ENCODE data around the gene ODAD3.
A peak's percentile ranks its signal among the peaks of the same experiment; 100 is the strongest.
"Not testable (repeated sequence)": the region's sequence is repeated elsewhere in the genome, so short reads cannot be mapped to it uniquely, and the experiment has no call there.

The ODAD3 gene

DNA sequence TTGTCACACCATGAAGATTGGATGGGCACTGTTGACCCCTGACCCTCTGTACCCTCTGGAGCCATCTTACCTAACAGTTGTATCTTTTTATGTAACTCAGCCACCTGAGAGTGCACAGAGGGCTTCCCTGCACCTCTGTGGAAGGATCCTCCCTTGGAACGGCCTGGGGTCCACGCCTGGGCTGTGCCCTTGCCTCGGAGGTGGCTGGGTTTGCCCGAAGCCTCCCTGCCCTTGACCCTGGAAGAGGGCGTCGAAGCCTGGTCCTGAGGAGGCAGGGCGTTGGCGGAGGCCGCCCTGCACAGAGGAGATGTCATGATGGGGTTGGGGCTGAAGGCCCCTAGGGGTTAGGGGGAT, 241 bp downstream of the ODAD3 start:
- DNase-seq = no peak

DNA sequence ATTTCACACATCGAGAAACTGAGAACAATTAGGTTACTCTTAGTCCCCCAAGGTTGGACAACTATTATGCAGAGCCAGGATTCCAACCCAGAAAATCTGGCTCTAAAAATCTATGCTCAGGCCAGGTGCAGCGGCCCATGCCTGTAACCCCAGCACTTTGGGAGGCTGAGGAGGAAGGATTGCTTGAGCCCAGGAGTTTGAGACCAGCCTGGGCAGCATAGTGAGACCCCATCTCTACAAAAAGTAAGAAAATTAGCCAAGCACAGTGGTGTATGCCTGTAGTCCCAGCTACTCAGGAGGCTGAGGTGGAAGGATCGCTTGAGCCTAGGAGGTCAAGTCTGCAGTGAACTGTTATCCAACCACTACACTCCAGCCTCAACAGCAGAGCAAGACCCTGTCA, 1.4 kb downstream of the ODAD3 start:
- not testable (repeated sequence) for DNase-seq

DNA sequence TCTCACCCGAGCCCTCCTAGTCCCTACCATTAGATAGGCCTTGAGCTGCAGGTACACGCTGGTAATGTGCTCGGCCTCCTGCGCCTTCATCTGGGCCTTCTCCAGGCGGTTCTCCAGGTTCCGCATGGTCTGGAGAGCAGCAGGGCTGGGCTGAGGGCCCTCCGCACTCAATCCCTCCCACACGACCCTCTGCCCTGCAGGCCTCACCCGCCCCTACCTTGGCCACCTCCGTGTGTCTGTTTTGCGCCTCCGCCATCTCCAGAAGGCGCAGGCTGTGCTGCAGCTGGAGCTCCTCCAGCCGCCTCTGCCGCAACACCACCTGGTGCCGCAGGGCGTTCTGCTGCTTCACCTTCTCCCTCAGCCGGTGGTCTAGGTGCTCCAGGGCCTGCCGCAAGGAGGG, 8.3 kb downstream of the ODAD3 start:
- no peak for DNase-seq

DNA sequence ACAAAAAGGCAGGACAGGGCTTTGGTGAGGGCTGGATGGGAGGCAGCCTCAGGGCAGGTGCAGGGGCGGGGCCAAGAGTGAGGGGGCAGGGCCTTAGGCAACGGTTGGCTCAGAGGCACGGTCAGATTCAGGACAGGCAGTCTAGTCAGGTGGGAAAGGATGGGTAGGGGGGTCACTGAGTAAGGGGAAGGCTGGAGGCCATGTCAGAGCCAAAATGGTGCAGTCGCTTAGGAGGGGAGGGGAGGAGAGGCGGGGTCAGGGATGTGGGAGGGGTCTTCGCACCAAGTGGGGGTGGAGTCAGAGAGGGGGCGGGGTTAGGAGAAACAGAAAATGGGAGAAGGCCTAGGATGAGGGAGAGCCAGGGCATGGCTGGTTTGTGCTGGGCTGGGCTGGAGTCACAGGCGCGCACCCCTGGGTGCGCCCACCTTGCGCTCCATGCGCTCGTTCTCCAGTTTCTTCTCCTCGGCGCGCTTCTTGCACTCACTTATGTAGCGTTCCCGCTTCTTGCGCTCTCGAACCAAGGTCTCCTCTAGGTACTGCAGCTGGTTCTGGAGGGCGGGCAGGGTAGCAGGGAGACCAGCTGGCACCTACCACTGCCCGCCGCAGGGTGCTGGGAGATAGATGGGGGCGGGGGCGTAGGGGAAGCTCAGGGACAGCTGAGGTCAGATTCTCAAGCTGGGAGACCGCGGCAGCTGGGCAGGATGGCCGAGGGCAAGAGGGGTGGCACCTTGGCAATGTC, 9.0 kb downstream of the ODAD3 start:
- DNase-seq = peak; percentile 7

DNA sequence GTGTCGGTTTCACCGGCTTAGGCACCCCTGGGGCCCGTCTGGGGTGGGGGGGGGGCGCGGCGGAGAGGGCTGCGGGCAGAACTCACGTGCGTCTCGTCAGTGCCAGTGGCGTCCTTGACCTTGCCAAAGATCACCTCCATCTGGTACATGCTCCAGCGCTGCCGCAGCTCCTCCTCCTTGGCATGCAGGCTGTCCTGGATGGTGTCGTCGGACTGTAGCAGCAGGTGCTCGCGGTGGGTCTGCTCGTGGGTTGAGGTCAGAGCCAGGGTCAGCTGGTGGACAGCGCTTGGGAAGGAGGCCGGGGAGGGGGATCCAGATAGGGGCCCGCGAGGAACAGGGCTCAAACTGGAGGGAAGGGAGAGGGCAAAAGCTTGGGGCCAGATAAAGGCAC, 11.1 kb downstream of the ODAD3 start:
- DNase-seq = no peak

DNA sequence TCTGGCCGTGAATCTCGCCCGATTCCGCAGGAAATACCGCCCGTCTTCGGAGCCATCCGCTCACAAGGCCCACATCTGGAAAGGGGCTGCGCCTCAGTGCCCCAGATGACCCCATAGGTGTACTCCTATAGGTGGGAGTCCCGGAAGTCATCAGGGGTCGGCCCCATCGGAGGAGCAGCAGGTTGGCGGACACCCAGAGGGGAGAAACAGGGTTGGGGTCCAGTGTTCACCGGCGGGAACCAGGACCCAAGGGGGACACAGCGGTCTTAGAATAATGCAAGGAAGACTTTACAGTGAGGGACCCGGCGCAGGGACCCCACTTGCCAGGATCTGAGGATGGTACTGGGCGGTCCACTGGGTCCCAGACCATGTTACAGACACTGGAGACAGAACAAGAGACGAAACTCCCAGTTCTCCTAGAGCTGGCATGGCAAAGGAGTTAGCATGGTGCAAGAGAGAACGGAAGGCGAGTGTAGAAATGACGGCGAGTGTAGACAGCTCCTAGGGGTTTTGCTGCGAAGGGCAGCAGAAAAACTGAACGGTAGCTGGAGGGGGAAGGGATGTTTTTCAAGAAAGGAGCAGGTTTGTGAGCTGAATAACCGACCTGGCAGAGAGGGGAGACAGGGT, 11.6 kb downstream of the ODAD3 start:
- DNase-seq = no peak

DNA sequence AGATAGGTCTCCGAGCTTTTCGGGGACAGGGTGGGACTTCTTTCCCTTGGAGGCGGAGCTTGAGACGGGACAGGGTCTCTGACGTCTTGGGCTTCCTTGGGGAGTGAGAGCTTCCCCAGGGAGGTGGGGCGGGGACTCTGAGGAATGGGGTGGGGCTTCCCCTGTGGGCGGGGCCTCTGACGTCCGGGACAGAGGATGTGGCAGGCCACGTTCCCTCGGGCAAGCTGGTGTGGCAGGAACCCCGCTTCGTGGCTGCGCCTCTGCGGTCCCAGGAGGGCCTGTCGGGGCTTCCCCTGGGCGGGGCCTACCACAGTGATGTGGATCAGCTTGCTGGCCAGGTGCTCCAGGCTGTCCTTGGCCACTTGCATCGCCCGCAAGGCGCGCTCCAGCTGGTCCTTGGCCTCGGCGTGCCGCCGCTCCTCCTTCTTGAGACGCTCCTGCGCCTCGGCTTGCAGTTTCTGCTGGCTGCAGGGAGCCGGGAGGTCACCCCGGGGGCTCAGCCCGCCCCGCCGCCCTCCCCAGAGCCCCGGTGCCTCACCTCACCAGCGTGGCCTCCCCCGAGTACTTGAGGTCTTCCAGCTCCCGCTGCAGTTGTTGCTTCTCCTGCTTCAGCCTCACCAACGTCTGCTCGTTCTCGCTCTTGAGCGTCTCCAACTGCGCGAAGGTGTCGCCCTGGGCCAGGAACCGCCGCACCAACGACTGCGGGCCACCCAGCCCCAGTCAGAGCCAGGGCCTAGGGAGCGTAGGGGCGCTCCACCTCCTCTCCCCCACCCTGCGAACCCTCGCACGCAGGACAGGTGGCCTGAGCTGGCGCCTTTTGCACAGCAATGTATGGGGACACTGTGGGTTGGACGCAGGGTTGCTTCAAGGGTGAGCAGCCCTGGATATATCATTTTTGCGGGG, 12.5 kb downstream of the ODAD3 start:
- DNase-seq = peak; percentile 46

DNA sequence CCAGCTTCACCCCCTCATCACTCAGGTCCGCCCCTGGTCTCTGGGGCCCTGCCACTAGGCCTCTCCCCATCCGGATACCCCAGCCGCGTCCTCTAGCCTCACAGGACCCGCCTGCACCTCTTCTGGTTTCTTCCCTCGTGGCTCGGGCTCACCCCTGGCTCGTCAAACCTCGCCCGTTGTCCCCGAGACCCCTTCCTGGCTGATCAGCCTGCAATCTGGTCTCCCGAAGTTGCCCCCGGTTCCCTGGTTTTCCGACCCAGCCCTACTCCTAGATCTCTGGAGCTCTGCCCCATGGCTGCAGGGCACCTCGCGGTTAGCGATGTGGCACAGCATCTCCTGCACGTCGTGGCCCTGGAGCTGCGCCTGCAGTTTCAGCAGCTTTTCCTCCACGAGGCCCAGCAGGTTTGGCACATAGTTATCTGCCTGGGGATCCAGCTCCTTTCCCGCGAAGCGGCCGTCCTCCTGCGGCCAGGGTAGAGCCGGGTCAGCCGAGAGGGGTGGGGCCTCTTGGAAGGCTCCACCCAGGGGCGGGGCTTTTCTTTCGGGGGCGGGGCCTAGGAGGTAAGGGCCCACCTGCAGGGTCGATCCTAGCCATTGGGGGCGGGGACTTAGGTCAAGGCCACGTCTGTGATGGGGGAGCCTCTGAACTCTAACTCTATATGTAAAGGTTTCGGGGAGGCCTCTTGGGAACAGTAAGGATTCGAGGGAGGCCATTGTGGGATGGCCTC, 13.4 kb downstream of the ODAD3 start:
- DNase-seq = peak; percentile 52

DNA sequence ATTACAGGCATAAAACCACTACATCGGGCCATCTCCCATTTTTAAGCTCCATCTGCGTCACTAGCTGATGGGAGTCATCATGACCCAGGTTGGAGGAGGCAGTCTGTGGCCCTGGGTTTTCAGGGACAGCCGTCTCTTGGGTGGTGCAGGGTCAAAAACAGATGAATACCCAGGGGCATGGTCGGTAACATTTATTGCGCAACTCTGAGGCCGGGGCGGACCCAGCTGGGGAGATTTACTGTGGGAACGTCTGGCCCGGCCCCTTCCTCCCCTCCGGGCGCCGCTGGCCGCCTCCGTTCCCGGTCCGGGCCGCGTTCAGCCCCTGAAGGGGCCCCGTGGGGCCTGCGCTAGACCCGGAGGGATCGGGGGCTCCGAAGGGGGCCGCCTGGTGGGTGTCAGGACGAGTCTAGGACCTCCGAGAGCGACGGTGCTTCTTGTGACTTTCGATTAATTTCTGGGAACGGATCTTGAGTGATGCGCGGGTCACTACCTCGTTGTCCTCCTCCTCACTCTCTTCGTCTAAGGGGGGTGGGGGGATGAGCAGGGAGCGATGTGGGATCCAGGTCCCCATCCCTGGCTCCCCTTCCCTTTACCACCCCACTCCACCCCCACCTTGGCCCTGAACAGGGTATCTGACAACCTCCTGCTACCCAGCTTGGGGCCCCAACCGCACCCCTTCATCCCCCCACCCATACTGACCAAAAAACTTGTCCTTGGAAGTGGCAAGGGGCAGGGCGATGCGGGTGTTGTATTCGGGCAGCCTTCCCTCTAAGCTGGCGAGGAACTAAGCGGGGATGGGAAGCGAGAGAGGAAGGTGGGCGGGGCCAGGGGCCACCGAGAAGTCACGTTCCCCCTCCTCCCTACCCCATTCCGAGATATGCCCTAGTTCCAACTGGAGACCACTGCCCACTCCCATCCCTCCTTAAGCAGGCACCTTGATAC, 14.2 kb downstream of the ODAD3 start:
- peak; percentile 5 for DNase-seq

DNA sequence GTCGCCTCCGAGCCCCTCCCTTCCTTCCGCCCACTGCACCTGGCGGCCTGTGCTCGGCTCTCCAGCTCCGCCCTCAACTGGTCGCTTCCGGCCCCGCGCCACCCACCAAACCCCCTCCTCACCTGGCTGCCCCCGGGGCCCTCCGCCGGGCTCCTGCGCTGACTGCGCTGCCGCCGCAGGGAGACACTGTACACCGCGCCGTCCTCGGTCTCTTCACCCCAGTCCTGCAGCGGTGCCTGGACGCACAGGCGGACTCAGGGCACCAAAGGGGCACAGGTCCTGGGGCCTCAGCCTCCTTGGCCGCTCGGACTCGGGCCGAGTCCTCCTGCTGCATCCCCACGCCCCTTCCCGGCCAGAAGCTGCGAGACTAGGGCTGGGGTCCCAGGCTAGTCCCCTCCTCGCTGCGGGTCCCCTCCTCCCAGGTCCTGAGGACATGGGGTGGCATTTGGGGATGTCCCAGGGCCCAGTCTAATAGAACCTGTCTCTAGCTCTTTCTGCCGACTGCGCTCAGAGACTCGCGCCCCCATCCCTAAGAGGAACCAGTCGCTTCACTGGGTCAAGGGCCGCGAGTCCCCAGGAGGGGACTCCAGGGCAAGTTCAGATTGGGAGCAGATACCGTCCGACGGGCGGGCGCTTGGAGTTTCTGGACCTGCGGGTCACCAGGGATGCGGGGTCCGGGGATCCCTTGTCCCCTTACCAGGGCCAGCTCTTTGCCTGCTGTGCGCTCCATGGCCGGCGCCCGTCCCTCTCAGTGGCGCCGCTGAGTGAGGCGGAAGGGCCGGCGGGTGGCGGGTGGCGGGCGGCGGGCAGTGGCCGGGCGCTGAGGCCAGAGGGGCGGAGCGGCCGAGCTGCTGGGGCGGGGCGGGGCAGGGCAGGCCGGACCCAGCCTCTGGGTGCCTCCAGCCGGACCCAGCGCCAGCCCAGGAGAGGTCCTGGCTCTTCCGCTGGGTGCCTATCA, 16.1 kb downstream of the ODAD3 start, which contains the start of gene RGL3:
TSS of gene RGL3 (minus strand) at position 766 of the 958 bp plus-strand sequence. CDS start at position 730, 36 bp downstream.
- peak; percentile 64 for DNase-seq

DNA sequence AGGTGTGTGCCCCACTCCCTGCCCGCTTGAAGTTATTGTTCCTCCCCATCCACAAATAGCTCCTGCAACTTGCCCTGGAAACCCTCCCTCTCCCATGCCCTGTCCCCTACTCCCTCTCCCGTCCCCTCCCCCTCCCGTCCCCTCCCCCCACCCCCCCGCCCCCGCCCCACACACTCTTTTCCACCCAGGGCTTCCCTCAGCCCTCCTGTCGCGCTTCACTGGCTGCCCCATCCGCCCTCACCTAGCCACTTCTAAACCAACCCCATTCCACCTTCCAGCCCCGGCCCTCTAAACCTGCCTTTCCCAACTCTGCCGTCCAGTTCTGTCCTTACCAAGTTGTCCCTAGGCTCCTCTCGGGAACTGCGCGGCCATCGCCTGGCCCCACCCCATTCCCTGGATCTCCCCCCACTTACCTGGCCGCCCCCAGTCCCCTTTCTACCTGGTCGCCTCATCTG, 16.8 kb downstream of the ODAD3 start:
- peak; percentile 38 for DNase-seq

DNA sequence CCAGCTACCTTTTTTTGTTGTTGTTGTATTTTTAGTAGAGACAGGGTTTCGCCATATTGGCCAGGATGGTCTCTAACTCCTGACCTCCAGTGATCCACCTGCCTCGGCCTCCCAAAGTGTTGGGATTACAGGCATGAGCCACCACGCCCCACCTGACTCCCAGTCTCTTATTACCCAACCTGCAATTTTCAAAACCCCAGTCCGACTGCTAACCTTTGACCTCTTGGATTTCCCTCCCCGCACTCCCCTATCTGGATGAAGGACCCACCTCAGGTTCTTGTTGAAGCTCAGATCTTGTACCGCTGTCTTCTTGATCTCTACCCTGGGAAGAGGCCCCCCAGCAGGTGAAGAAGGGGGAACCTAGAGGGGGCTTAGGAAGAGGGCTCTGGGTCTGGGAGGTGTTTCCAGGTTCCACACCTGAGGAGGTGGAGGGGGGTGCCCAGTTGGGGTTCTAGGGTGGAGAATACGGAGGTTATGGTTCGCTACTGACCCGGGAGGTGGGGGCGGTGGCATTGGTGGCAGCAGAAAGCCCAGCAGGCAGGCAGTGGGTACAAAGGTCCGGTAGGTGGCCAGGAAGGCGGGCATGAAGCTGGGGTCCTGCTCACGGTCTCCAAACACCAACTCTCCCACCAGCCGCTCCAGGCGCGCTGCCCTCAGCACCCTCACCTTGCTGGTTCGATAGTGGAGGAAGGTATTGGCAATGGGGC, 18.4 kb downstream of the ODAD3 start:
- no peak for DNase-seq

DNA sequence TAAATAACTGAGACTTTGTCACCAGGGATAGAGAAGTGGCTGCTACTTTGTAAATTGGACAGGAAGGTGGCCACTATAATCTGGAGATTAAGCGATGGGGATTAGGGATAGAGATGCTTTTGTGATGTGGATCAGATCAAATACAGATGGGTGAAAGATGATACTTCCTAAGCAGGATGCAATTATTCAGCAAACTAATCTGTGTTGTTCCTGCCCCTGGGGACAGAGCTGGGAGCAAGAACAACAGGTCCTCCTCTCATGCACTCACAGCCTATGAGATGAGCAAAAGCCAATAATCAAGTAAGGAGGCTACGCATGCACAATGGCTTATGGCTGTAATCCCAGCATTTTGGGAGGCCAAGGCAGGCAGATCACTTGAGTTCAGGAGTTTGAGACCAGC, 20.4 kb downstream of the ODAD3 start:
- no peak for DNase-seq

DNA sequence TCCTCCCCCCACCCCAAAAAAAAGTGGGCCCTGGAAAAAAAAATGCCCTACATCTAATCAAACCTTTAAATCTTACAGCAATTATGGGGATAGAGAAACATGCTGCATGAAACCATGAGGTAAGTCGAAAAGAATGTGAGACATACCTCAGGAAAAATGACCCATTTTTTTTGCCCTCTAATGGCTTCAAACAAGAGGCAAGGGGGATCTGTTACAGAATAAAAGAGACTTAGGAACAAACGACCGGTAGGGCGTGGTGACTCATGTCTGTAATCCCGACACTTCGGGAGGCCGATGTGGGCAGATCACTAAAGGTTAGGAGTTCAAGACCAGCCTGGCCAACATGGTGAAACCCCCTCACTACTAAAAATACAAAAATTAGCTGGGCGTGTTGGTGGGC, 24.2 kb downstream of the ODAD3 start:
- DNase-seq = no peak

DNA sequence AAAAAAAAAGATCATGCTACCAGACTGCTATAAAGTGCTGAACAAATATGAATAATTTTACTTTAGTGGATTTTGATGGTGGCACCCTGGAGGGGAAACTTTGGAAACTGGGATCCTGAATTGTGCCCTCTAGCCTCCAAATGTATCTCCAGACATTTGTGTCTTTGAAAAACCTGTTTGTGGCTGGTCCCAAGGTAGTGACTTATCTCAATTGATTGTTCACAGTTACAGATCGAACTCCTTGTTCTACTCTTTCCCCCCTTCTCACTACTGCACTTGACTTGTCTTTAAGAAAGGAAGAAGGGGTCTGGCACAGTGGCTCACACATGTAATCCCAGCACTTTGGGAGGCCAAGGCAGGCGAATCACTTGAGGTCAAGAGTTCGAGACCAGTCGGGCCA, 26.3 kb downstream of the ODAD3 start:
- no peak for DNase-seq

DNA sequence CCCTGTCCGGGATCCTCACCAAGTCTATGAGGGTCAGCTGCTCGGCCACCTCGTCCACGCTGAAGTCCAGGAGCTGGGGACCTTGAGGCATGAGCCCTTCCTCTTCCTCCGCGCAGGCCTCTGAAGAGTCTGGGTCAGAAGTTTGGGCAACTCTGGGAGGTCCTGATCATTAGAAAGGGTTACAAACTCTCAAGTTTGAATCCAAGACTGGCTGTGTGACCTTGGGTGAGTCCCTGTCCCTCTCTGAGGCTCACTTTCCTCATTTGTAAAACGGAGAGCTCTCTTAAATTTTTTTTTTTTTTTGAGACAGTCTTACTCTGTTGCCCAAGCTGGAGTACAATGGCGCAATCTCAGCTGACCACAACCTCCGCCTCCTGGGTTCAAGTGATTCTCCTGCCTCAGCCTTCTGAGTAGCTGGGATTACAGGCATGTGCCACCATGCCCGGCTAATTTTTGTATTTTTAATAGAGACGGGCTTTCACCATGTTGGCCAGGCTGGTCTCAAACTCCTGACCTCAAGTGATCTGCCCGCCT, 28.2 kb downstream of the ODAD3 start:
- DNase-seq = not testable (repeated sequence)

DNA sequence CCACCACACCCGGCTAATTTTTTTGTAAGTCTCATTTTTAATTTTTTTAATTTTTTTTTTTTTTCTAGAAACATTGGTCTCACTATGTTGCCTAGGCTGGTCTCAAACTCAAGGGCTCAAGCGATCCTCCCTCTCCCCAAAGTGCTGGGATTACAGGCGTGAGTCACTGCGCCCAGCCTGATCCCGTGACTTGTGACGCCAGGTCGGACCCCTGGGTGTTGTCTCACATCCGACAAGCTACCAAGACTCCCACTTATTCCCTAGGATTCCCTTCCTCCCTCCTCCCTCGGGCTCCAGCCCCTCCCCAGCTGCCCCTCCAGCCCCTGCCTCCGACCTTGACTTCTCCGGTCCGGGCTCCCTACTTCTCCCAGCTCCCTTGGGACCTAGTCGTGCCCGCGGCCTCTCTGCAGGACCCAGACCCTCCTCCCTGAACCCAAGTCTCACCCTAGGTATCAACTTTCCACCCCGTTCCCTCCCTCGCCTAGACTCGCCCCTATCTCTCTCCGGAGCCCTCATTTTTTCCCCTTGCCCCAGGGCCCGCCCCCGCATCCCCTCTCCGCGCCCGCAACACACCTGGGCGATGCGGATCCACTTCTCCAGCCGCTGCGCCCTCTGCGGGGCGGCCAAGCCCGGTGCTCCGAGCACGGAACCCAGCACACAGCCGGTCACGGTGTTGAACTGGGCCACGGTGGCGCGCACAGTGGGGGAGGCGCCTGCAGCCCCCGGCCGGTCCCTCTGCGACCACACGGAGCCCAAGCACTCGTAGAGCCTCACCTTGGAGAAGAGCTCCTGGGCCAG, 28.9 kb downstream of the ODAD3 start:
- no peak for DNase-seq

DNA sequence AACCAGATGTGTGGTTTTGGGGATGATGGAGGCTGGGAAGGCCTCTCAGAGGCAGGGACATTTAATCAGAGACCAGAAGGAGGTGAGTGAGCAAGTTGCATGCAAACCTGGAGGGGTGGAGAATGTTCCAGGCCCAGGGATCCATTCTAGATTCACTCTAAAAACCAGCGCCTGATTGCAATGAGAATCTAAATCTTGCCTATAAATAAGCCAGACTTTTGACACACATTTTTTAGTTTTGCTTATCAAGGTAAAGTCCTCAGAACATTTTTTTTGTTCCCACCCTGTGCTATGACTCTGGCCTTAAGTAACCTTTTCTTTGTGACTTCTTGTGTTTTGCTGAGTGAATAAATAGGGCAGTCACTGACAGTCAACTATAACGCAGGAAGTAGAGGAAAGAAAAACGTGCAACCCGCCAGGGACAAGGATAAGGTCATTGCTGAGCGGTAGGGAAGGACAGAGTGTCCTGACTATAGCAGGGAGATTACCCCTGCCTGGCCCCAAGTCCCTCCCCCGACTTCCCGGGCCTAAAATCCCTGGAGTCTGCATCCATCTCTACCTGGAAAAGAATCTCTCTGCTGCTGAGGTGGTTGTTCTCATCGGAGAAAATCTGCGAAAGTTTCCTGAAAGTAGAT, 30.2 kb downstream of the ODAD3 start:
- DNase-seq = no peak

All from NCI-H774 (cell line).